ENCODE results near the gene BMP7.

Gene BMP7

DNA sequence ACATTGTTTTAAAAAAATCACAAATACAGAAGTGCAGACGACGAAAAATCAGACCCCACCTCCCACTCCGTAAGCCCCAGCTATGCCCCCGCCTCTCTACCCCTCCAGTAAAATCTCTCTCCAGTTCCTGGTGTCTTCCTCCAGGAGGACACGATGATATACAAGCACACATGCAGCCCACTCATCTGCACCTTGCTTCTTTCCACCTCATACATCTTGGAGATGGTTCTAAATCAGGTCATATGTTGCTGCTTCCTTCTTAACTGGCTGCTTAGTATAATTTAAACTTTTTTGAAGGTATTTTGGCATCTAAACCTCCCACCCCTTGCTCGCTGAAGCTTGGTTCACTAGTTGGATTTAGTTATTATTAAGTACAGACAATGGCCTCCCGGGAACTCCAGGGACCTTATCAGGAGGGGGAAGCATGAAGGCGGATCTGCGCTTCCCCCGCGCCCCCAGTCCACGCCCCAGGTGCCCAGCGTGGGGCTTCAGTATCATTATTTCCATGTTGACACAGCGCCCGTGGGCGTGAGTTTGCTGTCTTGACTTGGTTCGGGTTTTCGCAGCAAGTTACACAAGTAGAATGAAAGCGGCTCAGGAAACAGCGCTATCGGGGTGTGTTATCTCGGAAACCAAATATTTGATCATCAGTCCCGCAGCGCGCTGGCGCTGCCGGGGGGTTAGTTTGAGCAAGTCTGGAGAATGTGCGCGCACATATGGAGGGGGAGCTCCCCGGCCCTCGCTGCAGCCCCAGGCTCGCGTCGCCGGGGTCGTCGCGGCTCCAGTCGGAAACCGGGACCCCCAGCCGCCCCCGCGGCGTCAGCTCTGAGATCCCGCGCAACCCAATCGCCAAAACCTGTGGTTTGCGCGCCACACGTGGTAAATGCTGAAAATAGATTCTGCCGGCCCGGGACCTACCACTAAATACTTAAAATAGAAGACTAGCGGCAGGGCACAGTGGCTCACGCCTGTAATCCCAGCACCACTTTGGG lies 2.3 kb downstream of the BMP7 start:
- no peak overlapping the region for H2AK5ac ChIP-seq (ENCODE audit: low read depth, low read length)
- H2BK12ac ChIP-seq (ENCODE audit: low read length) = no peak overlapping the region
- peak overlapping the region; percentile 81 for H3K4me2 ChIP-seq (ENCODE audit: insufficient read depth, low read length, poor library complexity, severe bottlenecking)
- peaks cover 42 to 55% of the 10 kb centered on the region in 2 donors for H3K4me1 ChIP-seq (ENCODE audit: control insufficient read depth in 2 of 2, insufficient read depth in 1 of 2, low read depth in 1 of 2, low read length in 2 of 2)
- peak overlapping the region; percentile 6 for H3K9ac ChIP-seq (ENCODE audit: low read depth, low read length, poor library complexity)
- H3K27me3 ChIP-seq (ENCODE audit: control insufficient read depth in 3 of 3, insufficient read depth in 3 of 3, low read depth in 1 of 3, low read length in 3 of 3) = peaks cover 0 to 22% (median 0%) of the 10 kb centered on the region in 3 experiments
- no peak overlapping the region for H3K14ac ChIP-seq (ENCODE audit: low read length)
- no peak for DNase-seq (ENCODE audit: low spot score)
- H3K23ac ChIP-seq (ENCODE audit: low read depth, low read length, poor library complexity) = no peak overlapping the region
- H4K8ac ChIP-seq (ENCODE audit: low read depth, low read length) = no peak overlapping the region
- peak overlapping the region; percentile 27 for H2BK5ac ChIP-seq (ENCODE audit: low read length)
- no peak overlapping the region for H2BK120ac ChIP-seq (ENCODE audit: low read depth, low read length)
- H3K4me3 ChIP-seq (ENCODE audit: low read length in 2 of 2) = peak overlapping the region; percentile 76 to 97
- H3K4ac ChIP-seq (ENCODE audit: low read length) = no peak overlapping the region
- peak overlapping the region; percentile 26 for H2AFZ ChIP-seq (ENCODE audit: low read length)
- no CpG with 5 or more reads among the region's 54 CpGs for WGBS, 2 donors (ENCODE audit: extremely low coverage in 2 of 2, insufficient read length in 2 of 2, insufficient replicate concordance in 1 of 2)
- no peak overlapping the region for H4K91ac ChIP-seq (ENCODE audit: low read depth, low read length, poor library complexity)
- peaks cover 0 to 6% of the 10 kb centered on the region in 2 donors for H3K36me3 ChIP-seq (replicated peaks in 1 of 2; ENCODE audit: control insufficient read depth in 2 of 2, insufficient read depth in 2 of 2, low read length in 2 of 2)
- H2BK15ac ChIP-seq (ENCODE audit: low read length) = no peak overlapping the region
- H3K27ac ChIP-seq (replicated peaks; ENCODE audit: low read length) = no peak overlapping the region
- peaks cover 0 to 2% of the 10 kb centered on the region in 2 donors for H3K9me3 ChIP-seq (replicated peaks in 1 of 2; ENCODE audit: control insufficient read depth in 2 of 2, insufficient read depth in 1 of 2, low read depth in 1 of 2, low read length in 2 of 2)
- H3K79me1 ChIP-seq (ENCODE audit: low read depth, low read length) = no peaks in the 10 kb centered on the region
- H3K18ac ChIP-seq (ENCODE audit: low read length) = peak overlapping the region; percentile 87

- H3K4ac ChIP-seq (ENCODE audit: low read length) = no peak overlapping the region
- no peak for DNase-seq (ENCODE audit: low spot score)
- H3K27ac ChIP-seq (replicated peaks; ENCODE audit: low read length) = peak overlapping the region; percentile 11
- no peak overlapping the region for H3K14ac ChIP-seq (ENCODE audit: low read length)
- H3K9me3 ChIP-seq (replicated peaks in 1 of 2; ENCODE audit: control insufficient read depth in 2 of 2, insufficient read depth in 1 of 2, low read depth in 1 of 2, low read length in 2 of 2) = peaks cover 0 to 2% of the 10 kb centered on the region in 2 donors
- H2BK5ac ChIP-seq (ENCODE audit: low read length) = no peak overlapping the region
- H3K9ac ChIP-seq (ENCODE audit: low read depth, low read length, poor library complexity) = no peak overlapping the region
- H2AFZ ChIP-seq (ENCODE audit: low read length) = peak overlapping the region; percentile 63
- H3K79me1 ChIP-seq (ENCODE audit: low read depth, low read length) = no peaks in the 10 kb centered on the region
- no peak overlapping the region for H2BK15ac ChIP-seq (ENCODE audit: low read length)
- peak overlapping the region in 1 of 2 donors; percentile 97 for H3K4me3 ChIP-seq (ENCODE audit: low read length in 2 of 2)
- H3K4me1 ChIP-seq (ENCODE audit: control insufficient read depth in 2 of 2, insufficient read depth in 1 of 2, low read depth in 1 of 2, low read length in 2 of 2) = peaks cover 44 to 65% of the 10 kb centered on the region in 2 donors
- no peak overlapping the region for H4K8ac ChIP-seq (ENCODE audit: low read depth, low read length)
- H3K36me3 ChIP-seq (replicated peaks in 1 of 2; ENCODE audit: control insufficient read depth in 2 of 2, insufficient read depth in 2 of 2, low read length in 2 of 2) = peaks cover 0 to 6% of the 10 kb centered on the region in 2 donors
- no peak overlapping the region for H3K18ac ChIP-seq (ENCODE audit: low read length)
- H2BK12ac ChIP-seq (ENCODE audit: low read length) = no peak overlapping the region
- no peak overlapping the region for H3K23ac ChIP-seq (ENCODE audit: low read depth, low read length, poor library complexity)
- no peak overlapping the region for H4K91ac ChIP-seq (ENCODE audit: low read depth, low read length, poor library complexity)
- H3K4me2 ChIP-seq (ENCODE audit: insufficient read depth, low read length, poor library complexity, severe bottlenecking) = peak overlapping the region; percentile 34
- H2BK120ac ChIP-seq (ENCODE audit: low read depth, low read length) = no peak overlapping the region
- peaks cover 0 to 20% (median 0%) of the 10 kb centered on the region in 3 experiments for H3K27me3 ChIP-seq (ENCODE audit: control insufficient read depth in 3 of 3, insufficient read depth in 3 of 3, low read depth in 1 of 3, low read length in 3 of 3)
- no CpG with 5 or more reads among the region's 10 CpGs for WGBS, 2 donors (ENCODE audit: extremely low coverage in 2 of 2, insufficient read length in 2 of 2, insufficient replicate concordance in 1 of 2)
- H2AK5ac ChIP-seq (ENCODE audit: low read depth, low read length) = no peak overlapping the region
These were observed 3.4 kb downstream of the BMP7 start for GRCh38 chr20:57262784-57263609.

GRCh38 chr20:57262301-57262700 lies 4.1 kb downstream of the BMP7 start:
- Histone ChIP-seq H3K79me1 (ENCODE audit: low read depth, low read length) (no peaks in the 10 kb centered on the region), H3K36me3 (replicated peaks in 1 of 2; ENCODE audit: control insufficient read depth in 2 of 2, insufficient read depth in 2 of 2, low read length in 2 of 2) (peaks cover 0 to 6% of the 10 kb centered on the region in 2 donors), H2AFZ (ENCODE audit: low read length) (no peak overlapping the region), H3K18ac (ENCODE audit: low read length) (peak overlapping the region; percentile 1), H3K27ac (replicated peaks; ENCODE audit: low read length) (no peak overlapping the region), H3K4me1 (ENCODE audit: control insufficient read depth in 2 of 2, insufficient read depth in 1 of 2, low read depth in 1 of 2, low read length in 2 of 2) (peaks cover 49 to 69% of the 10 kb centered on the region in 2 donors), H4K8ac (ENCODE audit: low read depth, low read length) (no peak overlapping the region), H3K4me3 (ENCODE audit: low read length in 2 of 2) (peak overlapping the region in 1 of 2 donors; percentile 97), H3K27me3 (ENCODE audit: control insufficient read depth in 3 of 3, insufficient read depth in 3 of 3, low read depth in 1 of 3, low read length in 3 of 3) (peaks cover 0 to 13% (median 0%) of the 10 kb centered on the region in 3 experiments), H2AK5ac (ENCODE audit: low read depth, low read length) (no peak overlapping the region), H2BK120ac (ENCODE audit: low read depth, low read length) (no peak overlapping the region), H3K23ac (ENCODE audit: low read depth, low read length, poor library complexity) (no peak overlapping the region), H3K4me2 (ENCODE audit: insufficient read depth, low read length, poor library complexity, severe bottlenecking) (peak overlapping the region; percentile 34), H2BK5ac (ENCODE audit: low read length) (no peak overlapping the region), H3K9ac (ENCODE audit: low read depth, low read length, poor library complexity) (no peak overlapping the region), H3K4ac (ENCODE audit: low read length) (no peak overlapping the region), H3K14ac (ENCODE audit: low read length) (no peak overlapping the region), H3K9me3 (replicated peaks in 1 of 2; ENCODE audit: control insufficient read depth in 2 of 2, insufficient read depth in 1 of 2, low read depth in 1 of 2, low read length in 2 of 2) (peaks cover 0 to 2% of the 10 kb centered on the region in 2 donors), H2BK15ac (ENCODE audit: low read length) (no peak overlapping the region), H2BK12ac (ENCODE audit: low read length) (no peak overlapping the region), H4K91ac (ENCODE audit: low read depth, low read length, poor library complexity) (no peak overlapping the region)
- WGBS, 2 donors (ENCODE audit: extremely low coverage in 2 of 2, insufficient read length in 2 of 2, insufficient replicate concordance in 1 of 2) = no CpG with 5 or more reads among the region's 10 CpGs
- DNase-seq (ENCODE audit: low spot score) = no peak

All from neuronal stem cell (in vitro differentiated cells).